Stimulated activated naive B cell treated with anti-CD40 and anti-IgM and Interleukin-4, amounts not matched to agents 10 μg/mL and 1 μg/mL and 100 μg/mL, for 72 hours (primary cell): Measurements from ENCODE around the gene AAMP.

Experiments
- ATAC-seq, 2 donors: fragments of 150-1000 bp; cut with Tn5 transposase; replicated peaks; 2 replicates each; pipeline ENCODE4 v1.10.0; 2021; ENCODE audit warnings: moderate library complexity in 1 of 2
- DNase-seq: peaks from one replicate; pipeline ENCODE4 v3.0.0; 2021
- H3K27ac Mint-ChIP-seq: one replicate; pipeline ENCODE4 v1.8.0; 2022; ENCODE audit warnings: mild to moderate bottlenecking, mixed read lengths
- H3K27me3 Mint-ChIP-seq, 2 donors: one replicate each; pipeline ENCODE4 v1.8.0; 2022; ENCODE audit warnings: mixed read lengths in 2 of 2
- H3K36me3 Mint-ChIP-seq, 2 donors: one replicate each; pipeline ENCODE4 v1.8.0; 2022; ENCODE audit warnings: mixed read lengths in 2 of 2, mild to moderate bottlenecking in 1 of 2
- H3K4me1 Mint-ChIP-seq, 2 donors: one replicate each; pipeline ENCODE4 v1.8.0; 2022; ENCODE audit warnings: mixed read lengths in 2 of 2, mild to moderate bottlenecking in 1 of 2
- H3K4me3 Mint-ChIP-seq, 2 donors: one replicate each; pipeline ENCODE4 v1.8.0; 2022; ENCODE audit warnings: mild to moderate bottlenecking in 2 of 2, mixed read lengths in 2 of 2, moderate library complexity in 1 of 2
- H3K9me3 Mint-ChIP-seq, 2 donors: one replicate each; pipeline ENCODE4 v1.8.0; 2022; ENCODE audit warnings: mixed read lengths in 2 of 2, mild to moderate bottlenecking in 1 of 2

AAMP gene

DNA sequence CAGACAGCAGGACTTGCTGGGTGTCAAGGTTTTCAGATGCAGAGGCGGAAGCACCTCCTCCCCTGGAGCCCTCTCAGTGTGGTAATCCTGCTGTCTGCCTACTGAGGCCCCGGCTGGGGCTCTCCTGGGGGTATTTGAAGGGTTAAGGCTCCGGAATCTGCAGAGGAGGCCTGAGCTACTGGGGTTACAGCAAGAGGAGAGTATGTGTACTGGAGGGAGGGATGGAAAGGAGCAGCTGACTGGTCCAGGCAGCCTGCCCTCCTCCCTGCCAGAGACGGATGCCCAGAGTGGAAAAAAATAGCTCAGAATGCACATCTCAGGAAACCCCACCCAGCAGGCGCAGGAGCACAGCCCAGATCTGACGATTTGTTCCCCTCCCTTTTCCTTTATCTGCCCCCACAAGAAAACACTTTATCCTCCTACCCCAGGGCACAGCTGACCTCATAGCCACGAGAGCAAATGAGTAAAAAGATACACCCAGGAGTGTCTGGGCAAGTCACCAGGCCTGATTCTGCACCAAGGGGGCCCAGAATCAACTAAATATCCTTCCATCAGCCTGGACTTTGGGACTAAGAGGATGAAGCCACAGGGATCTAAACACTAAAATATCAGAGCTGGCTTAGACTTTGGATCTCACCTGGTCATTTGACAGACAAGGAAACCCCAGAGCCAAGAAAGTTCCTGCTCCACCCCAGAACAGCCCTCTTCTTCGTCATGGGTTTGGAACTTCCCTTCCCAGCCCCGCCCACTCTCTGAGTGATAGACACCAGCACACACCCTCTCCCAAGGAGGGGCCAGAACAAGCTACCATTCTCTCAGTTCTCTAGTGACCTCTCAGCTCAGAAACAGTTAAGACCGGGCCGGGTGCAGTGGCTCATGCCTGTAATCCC, 16.9 kb upstream of the AAMP start:
- H3K4me1 Mint-ChIP-seq, result peaks cover 63 to 92% of the 10 kb centered on the region in 2 donors
- peak overlapping the region; percentile 98 for H3K27ac Mint-ChIP-seq
- peaks cover 3 to 16% of the 10 kb centered on the region in 2 donors for H3K36me3 Mint-ChIP-seq
- peak overlapping the region; percentile 83 to 94 for H3K4me3 Mint-ChIP-seq
- peak; percentile 81 for ATAC-seq
- DNase-seq, result peak; percentile 81
- no peaks in the 10 kb centered on the region for H3K27me3 Mint-ChIP-seq
- no peaks in the 10 kb centered on the region for H3K9me3 Mint-ChIP-seq

DNA sequence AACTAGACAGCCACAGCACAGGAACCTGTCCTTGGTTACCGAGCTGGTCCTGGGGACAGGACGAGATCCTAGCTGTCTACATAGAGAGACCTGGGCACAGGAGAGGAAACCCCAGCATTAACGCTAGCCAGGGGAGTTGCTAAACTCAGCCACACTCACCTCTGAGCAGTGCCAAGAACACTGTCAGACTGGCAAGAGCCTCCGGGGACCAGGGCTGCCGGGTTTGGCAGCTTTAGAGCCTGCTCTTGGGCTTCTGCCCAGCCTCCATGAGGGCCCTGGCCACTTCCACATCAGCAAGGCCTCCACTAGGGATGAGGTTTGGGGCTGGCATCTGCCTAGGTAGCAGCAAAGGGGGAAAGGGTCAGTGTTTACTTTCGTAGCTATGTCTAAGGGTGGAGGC, 15.7 kb upstream of the AAMP start:
- Mint-ChIP-seq H3K4me3 (peak overlapping the region; percentile 83 to 94), H3K27me3 (no peaks in the 10 kb centered on the region), H3K36me3 (peaks cover 5 to 21% of the 10 kb centered on the region in 2 donors), H3K4me1 (peaks cover 58 to 80% of the 10 kb centered on the region in 2 donors), H3K9me3 (no peaks in the 10 kb centered on the region), H3K27ac (peak overlapping the region; percentile 98)
- no peak for ATAC-seq
- DNase-seq, result no peak

DNA sequence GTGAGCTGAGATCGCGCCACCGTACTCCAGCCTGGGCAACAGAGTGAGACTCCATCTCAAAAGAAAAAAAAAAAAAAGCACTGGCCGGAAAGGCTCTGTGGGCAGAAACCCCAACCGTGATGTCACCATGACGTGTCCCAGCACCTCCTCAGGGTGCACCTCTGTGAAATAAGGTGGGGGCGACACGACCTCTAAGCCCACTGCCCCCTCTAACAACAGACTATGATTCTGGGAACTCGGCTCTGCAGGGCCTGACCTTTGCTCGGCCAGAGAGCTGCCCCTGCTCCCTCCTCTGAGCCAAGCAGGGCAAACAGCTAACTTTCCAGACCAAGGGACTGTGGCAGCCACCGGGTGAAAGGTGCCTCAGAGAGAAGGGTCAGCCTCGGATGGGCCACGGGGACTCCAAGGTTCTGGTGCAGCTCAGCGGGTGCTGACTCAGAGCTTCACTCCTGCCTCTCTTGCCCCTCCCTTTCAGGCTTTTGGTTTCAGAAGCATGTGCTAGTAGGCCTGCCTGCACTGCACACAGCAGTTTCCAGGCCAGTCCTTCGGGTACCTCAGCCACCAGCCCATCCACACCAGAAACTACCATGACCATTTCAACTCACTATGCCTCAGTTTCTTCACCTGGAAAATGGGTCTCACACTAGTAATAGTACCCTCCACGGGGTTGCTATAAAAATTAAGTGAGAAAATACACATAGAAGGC, 14.3 kb upstream of the AAMP start:
- no peaks in the 10 kb centered on the region for H3K9me3 Mint-ChIP-seq
- no peaks in the 10 kb centered on the region for H3K27me3 Mint-ChIP-seq
- H3K4me1 Mint-ChIP-seq, result peaks cover 54 to 67% of the 10 kb centered on the region in 2 donors
- DNase-seq (no peak), ATAC-seq (peak; percentile 13 to 15)
- peak overlapping the region; percentile 84 for H3K27ac Mint-ChIP-seq
- H3K36me3 Mint-ChIP-seq, result peaks cover 15 to 34% of the 10 kb centered on the region in 2 donors
- H3K4me3 Mint-ChIP-seq, result peak overlapping the region in 1 of 2 donors; percentile 13

DNA sequence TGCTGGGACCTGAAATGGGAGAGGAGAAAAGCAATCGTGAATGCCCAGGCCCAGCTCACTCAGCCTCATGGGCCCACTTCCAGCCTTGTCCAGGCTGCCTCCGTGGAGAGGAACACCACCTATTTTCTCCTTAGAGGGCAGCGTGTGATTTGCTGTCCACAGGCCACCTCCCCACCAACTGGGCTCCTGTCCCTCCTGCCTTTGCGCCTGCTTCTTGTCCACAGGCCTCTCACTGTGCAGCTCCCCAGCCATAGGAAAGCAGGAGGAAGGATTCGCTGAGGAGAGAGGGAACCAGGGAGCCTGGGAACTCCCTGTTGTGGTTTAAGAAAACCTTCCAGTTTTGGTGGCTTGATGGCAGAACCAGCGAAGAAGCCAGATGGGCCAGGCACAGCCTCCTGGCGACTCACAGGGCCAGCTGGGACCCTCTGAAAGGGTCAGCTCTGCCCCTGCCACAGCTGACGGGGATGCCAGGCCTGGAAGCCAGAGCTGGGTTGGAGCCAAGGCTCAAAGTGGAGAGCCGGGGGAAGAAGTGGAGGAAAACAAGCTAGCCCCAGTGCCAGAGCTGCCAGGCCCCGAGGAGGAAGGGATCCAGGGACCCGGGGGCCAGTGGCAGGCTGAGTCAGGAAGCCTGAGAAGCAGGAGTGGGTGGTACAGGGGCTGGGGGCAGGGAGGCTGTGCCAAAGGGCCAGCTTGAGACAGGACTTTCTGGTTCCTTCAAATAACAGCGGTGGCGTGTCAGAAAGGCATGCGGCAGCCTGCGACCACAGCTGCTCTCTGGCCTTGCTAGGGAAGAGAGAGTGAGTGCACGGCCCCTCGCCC, 12.4 kb upstream of the AAMP start:
- Mint-ChIP-seq H3K4me1 (peaks cover 43 to 52% of the 10 kb centered on the region in 2 donors), H3K9me3 (no peaks in the 10 kb centered on the region), H3K27ac (peak overlapping the region; percentile 62), H3K36me3 (peaks cover 15 to 41% of the 10 kb centered on the region in 2 donors), H3K4me3 (no peak overlapping the region), H3K27me3 (no peaks in the 10 kb centered on the region)
- no peak for DNase-seq
- no peak for ATAC-seq

DNA sequence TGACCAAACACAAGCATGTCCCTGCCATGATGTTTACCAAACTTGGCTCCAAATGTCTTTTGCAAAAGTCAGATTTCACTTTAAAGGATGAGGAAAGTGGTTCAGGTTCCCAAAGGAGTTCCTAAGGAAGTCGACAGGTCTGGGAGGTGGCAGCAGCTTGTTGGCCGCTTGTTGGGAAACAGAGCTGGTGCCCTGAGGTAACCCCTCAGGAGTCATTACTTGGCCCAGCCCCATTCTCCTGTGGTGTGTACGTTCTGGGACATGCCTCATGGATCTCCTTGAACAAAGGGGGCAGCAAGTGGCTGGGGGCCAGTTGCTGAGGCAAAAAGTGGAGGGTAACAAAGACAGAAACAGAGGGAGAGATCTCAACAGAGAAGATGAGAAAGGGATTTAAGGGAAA, 11.5 kb upstream of the AAMP start:
- Mint-ChIP-seq H3K9me3 (no peaks in the 10 kb centered on the region), H3K27me3 (no peaks in the 10 kb centered on the region), H3K4me3 (no peak overlapping the region), H3K36me3 (peaks cover 24 to 48% of the 10 kb centered on the region in 2 donors), H3K27ac (no peak overlapping the region), H3K4me1 (peaks cover 36 to 53% of the 10 kb centered on the region in 2 donors)
- ATAC-seq, result no peak
- no peak for DNase-seq

DNA sequence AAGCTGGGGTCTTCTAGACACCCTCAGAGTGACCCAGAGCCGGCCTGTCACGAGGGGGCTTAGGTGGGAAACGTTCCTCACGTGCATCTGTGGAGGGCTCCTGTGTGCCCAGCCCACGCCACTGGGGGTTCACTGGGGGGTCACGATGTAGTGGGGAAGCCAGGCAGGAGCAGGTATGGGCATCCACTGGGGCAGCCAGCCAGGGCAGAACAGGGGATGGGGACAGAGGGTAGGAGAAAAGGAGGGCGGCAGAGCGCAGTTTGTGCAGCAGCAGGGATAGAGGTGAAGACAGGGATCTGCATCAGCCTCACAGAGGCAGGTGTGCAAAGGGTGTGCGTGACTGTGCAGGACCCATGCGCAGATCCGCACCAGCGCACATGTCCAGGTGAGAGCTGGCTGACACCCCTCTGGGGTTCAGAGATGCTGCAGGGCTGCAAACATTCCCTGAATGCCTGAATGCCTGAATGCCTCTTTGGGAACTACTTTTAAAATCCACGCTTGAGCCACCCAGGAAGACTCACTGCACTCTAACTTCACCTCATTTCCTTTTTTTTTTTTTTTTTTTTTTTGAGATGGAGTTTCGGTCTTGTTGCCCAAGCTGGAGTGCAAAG, 10.4 kb upstream of the AAMP start:
- H3K9me3 Mint-ChIP-seq, result no peaks in the 10 kb centered on the region
- ATAC-seq (no peak), DNase-seq (no peak)
- H3K4me3 Mint-ChIP-seq, result no peak overlapping the region
- H3K36me3 Mint-ChIP-seq, result peaks cover 25 to 44% of the 10 kb centered on the region in 2 donors
- H3K4me1 Mint-ChIP-seq, result peaks cover 28 to 46% of the 10 kb centered on the region in 2 donors
- peak overlapping the region; percentile 86 for H3K27ac Mint-ChIP-seq
- H3K27me3 Mint-ChIP-seq, result no peaks in the 10 kb centered on the region

DNA sequence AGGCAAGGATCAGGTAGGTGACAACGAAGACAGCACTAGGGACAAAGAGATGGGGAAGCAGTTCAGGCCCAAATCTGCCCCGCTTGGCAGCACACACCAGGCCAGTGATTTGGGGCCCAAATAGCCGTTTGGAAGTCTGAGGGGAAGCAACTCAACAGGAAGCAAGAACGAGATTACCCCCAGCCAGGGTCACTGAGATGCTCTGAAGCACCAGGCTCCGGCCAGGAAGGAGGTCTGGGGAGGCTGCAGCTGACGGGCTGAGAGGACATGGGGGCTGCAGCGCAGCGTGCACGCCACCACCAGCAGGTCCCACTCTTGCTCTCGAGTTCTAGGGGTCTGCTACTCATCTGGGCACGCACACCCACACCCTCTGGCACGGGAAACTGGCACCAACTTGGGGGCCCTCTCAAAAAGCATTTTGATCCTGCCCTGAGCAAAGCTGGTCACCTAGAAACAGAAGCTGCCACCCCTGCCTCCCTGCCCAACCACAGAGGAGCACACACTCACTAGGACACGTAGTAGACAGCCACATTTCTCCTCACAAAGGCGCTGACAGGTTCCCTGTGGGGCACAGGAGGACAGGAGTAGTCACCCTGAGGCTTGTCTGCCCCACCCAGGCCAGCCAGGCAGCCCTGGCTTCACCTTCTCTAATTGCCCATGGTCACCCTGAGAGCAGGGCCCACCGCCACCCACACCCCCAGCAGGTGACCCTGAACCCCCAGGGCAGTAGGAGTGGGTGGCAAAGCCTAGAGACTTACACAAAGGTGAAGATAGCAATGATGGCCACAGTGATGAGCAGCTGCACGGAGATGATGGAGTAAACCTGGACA, 8.8 kb upstream of the AAMP start:
- peaks cover 27 to 55% of the 10 kb centered on the region in 2 donors for H3K36me3 Mint-ChIP-seq
- DNase-seq, result no peak
- peak overlapping the region; percentile 47 for H3K27ac Mint-ChIP-seq
- no peaks in the 10 kb centered on the region for H3K27me3 Mint-ChIP-seq
- H3K9me3 Mint-ChIP-seq, result no peaks in the 10 kb centered on the region
- peaks cover 29 to 45% of the 10 kb centered on the region in 2 donors for H3K4me1 Mint-ChIP-seq
- ATAC-seq, result no peak
- H3K4me3 Mint-ChIP-seq, result no peak overlapping the region

DNA sequence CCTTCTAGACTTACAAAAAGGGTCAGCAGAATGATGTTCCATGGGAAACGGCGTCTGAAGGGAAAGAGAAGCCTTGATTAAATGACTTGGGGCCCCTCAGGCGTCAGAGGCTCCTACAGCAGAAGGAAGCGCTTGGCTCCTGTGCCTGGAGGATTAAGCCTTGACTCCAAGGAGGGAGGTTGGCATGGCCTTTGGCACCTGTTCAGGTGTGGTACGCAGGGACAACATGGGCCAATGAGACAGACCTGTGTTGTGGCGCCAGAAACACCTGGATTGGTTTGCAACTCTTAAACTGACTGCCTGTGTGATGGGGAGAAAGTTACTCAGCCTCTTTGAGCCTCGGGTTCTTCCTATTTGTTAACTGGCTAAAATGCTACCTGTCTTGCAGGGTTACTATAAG, 8.0 kb upstream of the AAMP start:
- H3K4me1 Mint-ChIP-seq, result peaks cover 30 to 44% of the 10 kb centered on the region in 2 donors
- peaks cover 29 to 61% of the 10 kb centered on the region in 2 donors for H3K36me3 Mint-ChIP-seq
- DNase-seq (no peak), ATAC-seq (no peak)
- H3K9me3 Mint-ChIP-seq, result no peaks in the 10 kb centered on the region
- no peaks in the 10 kb centered on the region for H3K27me3 Mint-ChIP-seq
- H3K27ac Mint-ChIP-seq, result peak overlapping the region; percentile 89
- no peak overlapping the region for H3K4me3 Mint-ChIP-seq

DNA sequence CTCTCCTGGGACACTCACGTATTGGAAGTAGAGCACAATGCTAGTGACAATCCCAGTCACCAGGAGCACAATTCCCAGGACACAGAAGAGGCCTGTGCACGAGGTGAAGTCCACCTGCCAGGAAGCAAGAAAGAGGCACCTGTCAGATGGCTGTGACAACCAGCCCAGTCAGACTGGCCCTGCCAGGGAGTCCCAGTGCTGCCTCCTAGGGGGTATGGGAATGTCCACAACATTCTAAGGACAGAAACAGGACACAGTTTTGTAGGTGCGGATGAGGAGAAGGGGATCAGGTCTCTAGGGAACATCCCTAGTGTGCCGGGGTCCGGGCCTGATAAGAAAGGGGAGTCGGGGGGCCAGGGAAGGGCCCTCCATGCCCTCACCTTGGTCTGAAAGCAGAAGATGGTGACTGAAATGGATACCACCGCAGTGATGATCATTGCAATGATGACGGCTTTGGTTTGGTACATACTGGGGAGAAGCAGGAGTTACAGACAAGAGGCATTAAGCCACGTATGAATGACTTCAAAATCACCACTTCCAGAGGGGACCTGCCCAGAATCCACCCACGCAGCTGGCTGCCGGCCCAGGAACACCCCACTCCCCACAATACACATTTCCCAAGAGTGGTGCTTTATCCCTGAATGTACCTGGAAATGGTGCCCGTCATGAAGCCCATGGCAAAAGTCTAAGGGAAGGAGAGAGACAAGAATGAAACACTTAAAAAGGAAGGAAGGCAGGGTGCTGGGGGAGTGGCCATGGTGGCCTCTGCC, 7.2 kb upstream of the AAMP start:
- ATAC-seq, result no peak
- peaks cover 28 to 63% of the 10 kb centered on the region in 2 donors for H3K36me3 Mint-ChIP-seq

DNA sequence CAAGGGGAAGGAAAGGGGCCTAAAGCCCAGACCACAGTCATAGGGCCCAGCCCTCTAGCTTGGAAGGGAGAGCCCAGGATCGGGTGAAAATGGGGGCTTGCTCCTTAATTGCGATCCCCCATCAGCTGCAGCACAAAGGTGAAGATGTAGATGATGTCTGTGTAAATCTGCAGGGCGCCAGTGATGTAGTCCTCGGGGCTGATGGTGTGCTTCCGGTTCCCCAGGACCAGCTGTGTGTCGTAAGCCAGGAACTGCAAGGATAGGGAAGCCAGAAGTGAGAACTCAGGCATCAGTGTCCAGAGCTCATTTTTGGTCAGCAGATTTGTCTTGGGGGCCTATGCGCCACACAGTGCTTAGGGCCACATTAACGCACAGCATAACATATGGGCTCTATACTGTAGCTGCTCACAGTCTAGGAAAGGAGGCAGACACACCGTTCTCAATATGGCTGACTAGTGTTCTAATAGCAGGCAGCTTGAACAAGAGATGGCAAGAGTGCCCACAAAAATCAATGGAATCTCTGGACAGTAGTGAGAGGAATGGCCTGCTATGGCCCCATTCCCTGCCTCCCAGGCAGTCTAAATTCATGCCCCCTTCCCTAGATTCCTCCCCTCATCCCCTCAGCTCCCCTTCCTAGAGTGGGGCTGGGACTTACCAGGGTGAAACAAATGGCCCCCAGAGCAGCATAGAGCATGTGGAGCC, 5.6 kb upstream of the AAMP start:
- H3K36me3 Mint-ChIP-seq, result peaks cover 26 to 63% of the 10 kb centered on the region in 2 donors

More for the DNA sequence above, 7.2 kb upstream of the AAMP start:
- Mint-ChIP-seq H3K27ac (peak overlapping the region; percentile 89), H3K27me3 (no peaks in the 10 kb centered on the region), H3K4me3 (no peak overlapping the region), H3K9me3 (no peaks in the 10 kb centered on the region), H3K4me1 (peaks cover 32 to 46% of the 10 kb centered on the region in 2 donors)
- no peak for DNase-seq

DNA sequence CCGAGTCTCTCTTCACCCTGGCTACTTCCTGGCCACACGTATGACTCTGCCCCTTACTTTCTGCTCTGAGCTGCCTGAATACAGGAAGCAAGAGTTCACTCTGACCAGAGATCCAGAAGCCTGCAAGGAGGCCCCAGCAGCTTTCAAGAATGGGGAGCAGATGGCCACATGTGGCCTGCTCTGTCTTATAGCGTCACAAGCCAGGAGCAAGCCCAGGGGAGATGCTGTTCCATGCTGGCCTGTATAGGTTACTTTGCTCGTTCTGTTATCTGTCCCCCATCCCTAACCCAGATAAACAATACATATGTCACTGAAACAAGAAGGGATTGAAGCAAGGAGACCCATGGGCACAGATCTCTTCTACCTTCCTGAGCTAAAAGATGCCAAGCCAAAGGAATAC, 4.6 kb upstream of the AAMP start:
- peak overlapping the region; percentile 69 for H3K27ac Mint-ChIP-seq

More for the DNA sequence above, 5.6 kb upstream of the AAMP start:
- H3K4me1 Mint-ChIP-seq, result peaks cover 41 to 60% of the 10 kb centered on the region in 2 donors
- H3K9me3 Mint-ChIP-seq, result no peaks in the 10 kb centered on the region
- no peak overlapping the region for H3K4me3 Mint-ChIP-seq
- DNase-seq (no peak), ATAC-seq (no peak)
- H3K27ac Mint-ChIP-seq, result peak overlapping the region; percentile 69
- no peaks in the 10 kb centered on the region for H3K27me3 Mint-ChIP-seq

DNA sequence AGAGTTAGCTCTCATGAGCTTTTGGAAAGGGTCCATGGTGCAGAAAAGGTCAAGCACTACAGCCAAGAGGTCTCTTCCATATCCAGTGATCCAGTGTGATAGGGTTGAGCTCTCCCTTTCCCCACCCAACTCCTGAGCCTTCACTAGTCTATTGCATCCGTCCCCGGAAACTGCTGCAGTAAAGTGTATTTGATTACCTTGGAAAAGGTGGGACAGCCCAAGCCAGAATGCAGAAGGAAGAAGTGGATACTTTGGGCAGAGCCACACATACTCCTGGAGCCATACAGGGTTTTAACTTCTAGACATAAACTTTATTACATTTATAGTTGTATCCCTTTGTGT, 3.9 kb upstream of the AAMP start:
- no peak for ATAC-seq
- no peak for DNase-seq
- Mint-ChIP-seq H3K4me1 (peaks cover 40 to 67% of the 10 kb centered on the region in 2 donors), H3K27ac (peak overlapping the region; percentile 65), H3K36me3 (peaks cover 20 to 52% of the 10 kb centered on the region in 2 donors), H3K27me3 (no peaks in the 10 kb centered on the region), H3K9me3 (no peaks in the 10 kb centered on the region), H3K4me3 (no peak overlapping the region)

More for the DNA sequence above, 4.6 kb upstream of the AAMP start:
- ATAC-seq, result no peak
- Mint-ChIP-seq H3K36me3 (peaks cover 19 to 54% of the 10 kb centered on the region in 2 donors), H3K4me1 (peaks cover 36 to 60% of the 10 kb centered on the region in 2 donors), H3K9me3 (no peaks in the 10 kb centered on the region), H3K4me3 (no peak overlapping the region), H3K27me3 (no peaks in the 10 kb centered on the region)
- no peak for DNase-seq
